Testis (tissue), 2 donors: Measurements from ENCODE around the gene PHF13.

Experiments used
- CTCF ChIP-seq, 3 experiments: fragments of 450-650 bp in 2 of 3; fragments of 200-600 bp in 1 of 3; sonication (generic) in 1 of 3; IDR thresholded peaks; one replicate each; pipeline ENCODE4 v1.5.1; 2016 to 2019; ENCODE audit warnings: antibody characterized with exemption in 3 of 3, mild to moderate bottlenecking in 2 of 3, moderate library complexity in 1 of 3
- POLR2A ChIP-seq: fragments of 450-650 bp; IDR thresholded peaks from one replicate; pipeline ENCODE4 v1.6.1; 2017; ENCODE audit warnings: antibody characterized with exemption, mild to moderate bottlenecking, moderate library complexity

DNA sequence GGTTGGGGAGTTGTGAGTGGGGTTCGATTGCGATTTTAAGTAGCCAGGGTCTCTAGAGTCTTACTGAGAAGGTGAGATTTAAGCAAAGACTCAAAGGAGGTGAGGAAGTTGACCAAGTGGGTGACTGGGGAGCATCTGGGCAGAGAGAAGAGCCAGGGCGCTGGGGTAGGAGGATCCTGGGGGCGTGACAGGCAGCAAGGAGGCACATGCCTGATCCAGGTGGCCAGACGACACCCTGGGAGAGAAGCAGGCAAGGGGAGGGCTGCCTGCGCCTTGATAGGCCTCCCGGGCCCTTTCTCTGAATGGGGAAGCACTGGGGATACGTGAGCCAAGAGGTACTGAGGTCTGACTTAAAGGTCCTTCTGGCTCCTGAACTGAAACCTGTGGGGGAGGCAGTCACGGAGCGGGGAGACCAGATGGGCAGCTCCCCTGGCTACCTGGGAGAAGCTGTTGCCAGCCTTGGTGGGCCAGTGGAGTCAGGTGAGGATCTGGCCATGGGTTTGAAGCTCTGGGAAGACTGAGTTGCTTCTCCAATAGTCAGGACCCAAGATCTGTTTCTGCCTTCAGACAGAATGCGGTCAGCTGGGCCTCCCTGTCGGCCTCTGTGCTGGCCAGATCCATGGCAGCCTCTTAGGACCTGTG, 28.3 kb upstream of the PHF13 start:
- no peak for TF ChIP-seq POLR2A
- TF ChIP-seq CTCF (IDR thresholded peaks at IDR 0.05) = no peak
